Keratinocyte (primary cell): ENCODE data around the gene OTOG.
A peak's percentile ranks its signal among the peaks of the same experiment; 100 is the strongest.

ENCODE experiments used
- EZH2 ChIP-seq: IDR thresholded peaks from one replicate; pipeline ENCODE4 v1.6.1; 2012; ENCODE audit warnings: inconsistent platforms, mild to moderate bottlenecking, low read length, moderate library complexity
- TF ChIP-seq, protein P1 (sequence below), 3 experiments: IDR thresholded peaks in 1 of 3; conservative IDR thresholded peaks in 1 of 3; optimal IDR thresholded peaks in 1 of 3; 2 replicates in 2 of 3; 3 replicates in 1 of 3; pipeline versions ENCODE3 to v1.5.1; 2011; ENCODE audit warnings: low read length in 3 of 3, mild to moderate bottlenecking in 3 of 3, moderate library complexity in 2 of 3, control low read depth in 1 of 3, inconsistent platforms in 1 of 3; ENCODE audit not compliant: insufficient read depth in 2 of 3; ENCODE audit errors: extremely low read depth in 1 of 3

- TF ChIP-seq, protein P1, sequence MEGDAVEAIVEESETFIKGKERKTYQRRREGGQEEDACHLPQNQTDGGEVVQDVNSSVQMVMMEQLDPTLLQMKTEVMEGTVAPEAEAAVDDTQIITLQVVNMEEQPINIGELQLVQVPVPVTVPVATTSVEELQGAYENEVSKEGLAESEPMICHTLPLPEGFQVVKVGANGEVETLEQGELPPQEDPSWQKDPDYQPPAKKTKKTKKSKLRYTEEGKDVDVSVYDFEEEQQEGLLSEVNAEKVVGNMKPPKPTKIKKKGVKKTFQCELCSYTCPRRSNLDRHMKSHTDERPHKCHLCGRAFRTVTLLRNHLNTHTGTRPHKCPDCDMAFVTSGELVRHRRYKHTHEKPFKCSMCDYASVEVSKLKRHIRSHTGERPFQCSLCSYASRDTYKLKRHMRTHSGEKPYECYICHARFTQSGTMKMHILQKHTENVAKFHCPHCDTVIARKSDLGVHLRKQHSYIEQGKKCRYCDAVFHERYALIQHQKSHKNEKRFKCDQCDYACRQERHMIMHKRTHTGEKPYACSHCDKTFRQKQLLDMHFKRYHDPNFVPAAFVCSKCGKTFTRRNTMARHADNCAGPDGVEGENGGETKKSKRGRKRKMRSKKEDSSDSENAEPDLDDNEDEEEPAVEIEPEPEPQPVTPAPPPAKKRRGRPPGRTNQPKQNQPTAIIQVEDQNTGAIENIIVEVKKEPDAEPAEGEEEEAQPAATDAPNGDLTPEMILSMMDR (optimal IDR thresholded peaks at IDR 0.05 in 1 of 3, IDR thresholded peaks at IDR 0.05 in 1 of 3, conservative IDR thresholded peaks at IDR 0.05 in 1 of 3; ENCODE audit: extremely low read depth in 1 of 3, insufficient read depth in 2 of 3, low read length in 3 of 3): peak in 1 of 3 experiments; percentile 14
- TF ChIP-seq EZH2: no peak
Observed at GRCh38 chr11:17498475-17498874, 48.6 kb upstream of the OTOG start.
